Endothelial cell of umbilical vein (primary cell): ENCODE measurements around the gene DBNL. TPM values are rescaled to one million over a fixed set of nuclear protein-coding genes. Genes with fewer than 3 reads are reported as not detected.

Experiments used
- BruUV-seq: library from RNA; stranded (reverse); fragments of 400-500 nt; replicated peaks from 2 replicates; lab custom pipeline; 2021; lab: Mats Ljungman, UMichigan
- CTCF ChIA-PET: fragments of 300-600, 350-600 bp; sonication (Branson Sonifier 250); formaldehyde crosslinking; loops from one replicate; lab custom pipeline; 2021; ENCODE audit warnings: antibody characterized with exemption, inconsistent platforms; lab: Charles Lee
- POLR2A ChIA-PET: fragments of 300-600, 350-600 bp; sonication (Branson Sonifier 250); formaldehyde crosslinking; loops from one replicate; lab custom pipeline; 2021; ENCODE audit warnings: antibody characterized with exemption, inconsistent platforms; lab: Charles Lee
- DNase-seq: peaks from one replicate; pipeline ENCODE4 v3.0.0-alpha.2; 2011; ENCODE audit warnings: low read depth, low spot score
- FAIRE-seq: peaks from 2 replicates; lab custom pipeline; 2011; peaks lifted over from hg19 to GRCh38; lab: Jason Lieb, UNC
- H2AFZ ChIP-seq: 2 replicates; pipeline ENCODE4 v1.6.0; 2012; ENCODE audit warnings: low read depth, low read length, control low read depth, inconsistent platforms
- H3K27ac ChIP-seq: 2 replicates; pipeline ENCODE4 v1.5.1; 2011; ENCODE audit warnings: low read depth, mild to moderate bottlenecking, control low read depth, low read length, moderate library complexity; ENCODE audit not compliant: insufficient read depth
- H3K27me3 ChIP-seq, 2 experiments: 2 replicates each; pipeline versions ENCODE4 v1.6.0 to v1.6.1; 2011; ENCODE audit warnings: low read length in 2 of 2, mixed read lengths in 1 of 2; ENCODE audit not compliant: control insufficient read depth in 2 of 2, insufficient read depth in 2 of 2
- H3K36me3 ChIP-seq, 2 experiments: 2 replicates in 1 of 2; 3 replicates in 1 of 2; pipeline ENCODE4 v1.5.1; 2011; ENCODE audit warnings: low read length in 2 of 2, mild to moderate bottlenecking in 1 of 2, moderate library complexity in 1 of 2; ENCODE audit not compliant: control insufficient read depth in 2 of 2, insufficient read depth in 2 of 2; ENCODE audit errors: extremely low read depth in 1 of 2
- H3K4me1 ChIP-seq: 3 replicates; pipeline ENCODE4 v1.5.1; 2011; ENCODE audit warnings: mild to moderate bottlenecking, low read length; ENCODE audit not compliant: control insufficient read depth, insufficient read depth; ENCODE audit errors: extremely low read depth
- H3K4me2 ChIP-seq: 2 replicates; pipeline ENCODE4 v1.6.1; 2011; ENCODE audit warnings: low read length, control low read depth, mixed read lengths; ENCODE audit not compliant: insufficient read depth
- H3K4me3 ChIP-seq, 3 experiments: fragments of 200-600 bp in 1 of 3; sonication (generic), shearing (Covaris generic) in 1 of 3; replicated peaks in 1 of 3; 2 replicates each; pipeline ENCODE4 v1.5.1; 2011 to 2016; ENCODE audit warnings: control low read depth in 3 of 3, low read length in 3 of 3, mild to moderate bottlenecking in 2 of 3, inconsistent platforms in 1 of 3, low read depth in 1 of 3, moderate library complexity in 1 of 3; ENCODE audit not compliant: insufficient read depth in 1 of 3
- H3K79me2 ChIP-seq: 2 replicates; pipeline ENCODE4 v1.6.0; 2012; ENCODE audit warnings: low read length, inconsistent platforms; ENCODE audit not compliant: control insufficient read depth, insufficient read depth
- H3K9ac ChIP-seq: replicated peaks from 2 replicates; pipeline ENCODE3; 2011; ENCODE audit warnings: low read length, control low read depth; ENCODE audit not compliant: insufficient read depth; ENCODE audit errors: extremely low read depth
- H3K9me1 ChIP-seq: replicated peaks from 3 replicates; pipeline ENCODE4 v1.6.0; 2011; ENCODE audit warnings: mild to moderate bottlenecking, low read length; ENCODE audit not compliant: control insufficient read depth, insufficient read depth; ENCODE audit errors: extremely low read depth
- H3K9me3 ChIP-seq: replicated peaks from 2 replicates; pipeline ENCODE4 v1.5.1; 2012; ENCODE audit warnings: low read length, inconsistent platforms; ENCODE audit not compliant: control insufficient read depth, insufficient read depth
- H4K20me1 ChIP-seq: replicated peaks from 2 replicates; pipeline ENCODE3; 2011; ENCODE audit warnings: mild to moderate bottlenecking, low read length; ENCODE audit not compliant: control insufficient read depth, insufficient read depth; ENCODE audit errors: extremely low read depth
- CTCF ChIP-seq, 2 donors: IDR thresholded peaks; 1 replicate in 1 of 2; 2 replicates in 1 of 2; pipeline ENCODE4 v1.5.1; 2011; ENCODE audit warnings: low read length in 2 of 2, mild to moderate bottlenecking in 2 of 2, moderate library complexity in 2 of 2, control low read depth in 1 of 2, inconsistent platforms in 1 of 2, low read depth in 1 of 2; ENCODE audit not compliant: insufficient read depth in 1 of 2; ENCODE audit errors: extremely low read depth in 1 of 2
- EZH2 ChIP-seq: IDR thresholded peaks from 2 replicates; pipeline ENCODE4 v1.6.1; 2012; ENCODE audit warnings: borderline replicate concordance, low read depth, mild to moderate bottlenecking, moderate library complexity, low read length, inconsistent platforms; ENCODE audit not compliant: severe bottlenecking
- FOS ChIP-seq: IDR thresholded peaks from 2 replicates; pipeline ENCODE4 v1.6.1; 2011; ENCODE audit warnings: mild to moderate bottlenecking, low read length, moderate library complexity, borderline replicate concordance; ENCODE audit not compliant: insufficient read depth
- GATA2 ChIP-seq: IDR thresholded peaks from 2 replicates; pipeline ENCODE4 v1.7.0; 2011; ENCODE audit warnings: low read depth, mild to moderate bottlenecking, moderate library complexity, mixed read lengths, low read length; ENCODE audit not compliant: insufficient read length, insufficient read depth
- JUN ChIP-seq: IDR thresholded peaks from 2 replicates; pipeline ENCODE4 v1.6.1; 2011; ENCODE audit warnings: borderline replicate concordance, low read depth; ENCODE audit not compliant: insufficient read length, insufficient read depth
- MYC ChIP-seq: IDR thresholded peaks from one replicate; pipeline ENCODE4 v1.6.1; 2011; ENCODE audit warnings: mild to moderate bottlenecking, low read depth, low read length
- POLR2A ChIP-seq: IDR thresholded peaks from 2 replicates; pipeline ENCODE4 v1.6.1; 2012; ENCODE audit warnings: low read depth, mild to moderate bottlenecking, control low read depth, low read length
- POLR2AphosphoS5 ChIP-seq: IDR thresholded peaks from 2 replicates; pipeline ENCODE4 v1.6.1; 2012; ENCODE audit warnings: low read depth, mild to moderate bottlenecking, control low read depth, low read length, moderate library complexity; ENCODE audit not compliant: insufficient read depth
- dilution Hi-C: fragments of 300-500 bp; cut with MboI; formaldehyde crosslinking; loops from one replicate; pipeline ENCODE4 v1.15.0; 2019; ENCODE audit warnings: low sequenced_read_pairs; ENCODE audit not compliant: extremely low pct_ligation_motif_present
- intact Hi-C: fragments of 100-400 bp; cut with micrococcal nuclease; formaldehyde crosslinking; loops from one replicate; pipeline ENCODE4 v1.10.0; 2022
- polyA plus RNA-seq, 4 experiments: library from polyadenylated mRNA; depleted of rRNA in 3 of 4; stranded (reverse) in 3 of 4; unstranded in 1 of 4; fragments of >200 nt; gene quantifications; 2 replicates each; pipeline versions ENCODE4 v1.2.1 to v1.2.3, GENCODE V29; 2011 to 2012; ENCODE audit warnings: missing spikeins in 1 of 4
- total RNA-seq: library from RNA; stranded (reverse); gene quantifications from 2 replicates; pipeline ENCODE4 v1.2.3, GENCODE V29; 2021
- TF ChIP-seq, protein P1 (sequence below): IDR thresholded peaks from 2 replicates; pipeline ENCODE4 v1.6.1; 2011; ENCODE audit not compliant: insufficient read depth, insufficient read length

Gene DBNL
- total and polyA plus RNA-seq, 2 donors (not counting 3 experiments of a cell fraction or from before 2014, with no cell fraction given): 94.0 to 123 TPM

- dilution Hi-C loops: no loop called here
- ChIA-PET CTCF (interaction anchor here (0.9 kb wide), 1 partner anchor 11 kb away, joined by 3 read pairs; no protein-coding TSS in a partner anchor), POLR2A (no interaction called here)
- Histone ChIP-seq H3K9ac (no peak overlapping the region), H3K79me2 (no peaks in the 10 kb centered on the region), H3K27me3 (no peaks in the 10 kb centered on the region), H3K27ac (no peak overlapping the region), H3K4me2 (no peak overlapping the region), H3K9me1 (no peaks in the 10 kb centered on the region), H3K4me3 (no peak overlapping the region), H4K20me1 (no peaks in the 10 kb centered on the region), H3K9me3 (no peaks in the 10 kb centered on the region), H3K36me3 (peaks cover 0 to 4% of the 10 kb centered on the region in 2 experiments), H3K4me1 (peaks cover 17% of the 10 kb centered on the region), H2AFZ (no peak overlapping the region)
- TF ChIP-seq CTCF (IDR thresholded peaks at IDR 0.05; ENCODE audit: extremely low read depth in 1 of 2, insufficient read depth in 1 of 2, low read depth in 1 of 2, low read length in 2 of 2): no peak
- TF ChIP-seq MYC: no peak
- TF ChIP-seq GATA2: no peak
- no peak for TF ChIP-seq POLR2A
- TF ChIP-seq EZH2: no peak
- TF ChIP-seq, protein P1, sequence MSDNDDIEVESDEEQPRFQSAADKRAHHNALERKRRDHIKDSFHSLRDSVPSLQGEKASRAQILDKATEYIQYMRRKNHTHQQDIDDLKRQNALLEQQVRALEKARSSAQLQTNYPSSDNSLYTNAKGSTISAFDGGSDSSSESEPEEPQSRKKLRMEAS: no peak
- no peak for TF ChIP-seq JUN
- no peak for TF ChIP-seq POLR2AphosphoS5
- no peak for TF ChIP-seq FOS
- DNase-seq (no peak), FAIRE-seq (no peak)
- intact Hi-C loops: loop anchor here (2.0 kb wide), 1 partner anchor 21 kb away; the partner anchor contains the start of gene AEBP1
- no TSS peak for BruUV-seq
Measured at GRCh38 chr7:44083796-44084195, 39.3 kb downstream of the DBNL start.
